ENCODE results near the gene ATP12A.

DNA sequence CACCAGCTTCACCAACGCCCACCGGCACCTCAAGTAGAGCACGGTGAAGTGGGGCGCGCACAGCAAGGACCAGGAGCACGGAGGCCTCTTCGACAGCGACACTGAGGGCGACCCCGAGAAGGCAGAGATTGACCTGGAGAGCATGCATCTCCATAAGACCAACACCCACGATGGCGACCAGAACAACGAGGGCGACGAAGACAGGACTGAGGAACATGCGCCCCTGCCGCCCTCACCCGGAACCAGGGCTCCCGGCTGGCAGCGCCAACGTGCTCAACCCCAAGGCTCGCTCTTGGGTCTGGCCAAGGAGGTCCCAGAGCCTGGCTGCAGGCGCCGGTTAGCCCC, 65.3 kb downstream of the ATP12A start:
- TF ChIP-seq, protein P1, sequence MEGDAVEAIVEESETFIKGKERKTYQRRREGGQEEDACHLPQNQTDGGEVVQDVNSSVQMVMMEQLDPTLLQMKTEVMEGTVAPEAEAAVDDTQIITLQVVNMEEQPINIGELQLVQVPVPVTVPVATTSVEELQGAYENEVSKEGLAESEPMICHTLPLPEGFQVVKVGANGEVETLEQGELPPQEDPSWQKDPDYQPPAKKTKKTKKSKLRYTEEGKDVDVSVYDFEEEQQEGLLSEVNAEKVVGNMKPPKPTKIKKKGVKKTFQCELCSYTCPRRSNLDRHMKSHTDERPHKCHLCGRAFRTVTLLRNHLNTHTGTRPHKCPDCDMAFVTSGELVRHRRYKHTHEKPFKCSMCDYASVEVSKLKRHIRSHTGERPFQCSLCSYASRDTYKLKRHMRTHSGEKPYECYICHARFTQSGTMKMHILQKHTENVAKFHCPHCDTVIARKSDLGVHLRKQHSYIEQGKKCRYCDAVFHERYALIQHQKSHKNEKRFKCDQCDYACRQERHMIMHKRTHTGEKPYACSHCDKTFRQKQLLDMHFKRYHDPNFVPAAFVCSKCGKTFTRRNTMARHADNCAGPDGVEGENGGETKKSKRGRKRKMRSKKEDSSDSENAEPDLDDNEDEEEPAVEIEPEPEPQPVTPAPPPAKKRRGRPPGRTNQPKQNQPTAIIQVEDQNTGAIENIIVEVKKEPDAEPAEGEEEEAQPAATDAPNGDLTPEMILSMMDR (IDR thresholded peaks at IDR 0.05; ENCODE audit: insufficient read depth, low read length, poor library complexity, severe bottlenecking), result no peak
- TF ChIP-seq EZH2phosphoT487 (conservative IDR thresholded peaks at IDR 0.05; ENCODE audit: low read length), result no peak
